ENCODE results near the gene RBBP8. TPM values are rescaled to one million over a fixed set of nuclear protein-coding genes. Genes with fewer than 3 reads are reported as not detected.

The RBBP8 gene
- total and polyA plus RNA-seq, 2 donors (not counting 3 experiments of a cell fraction or from before 2014, with no cell fraction given) = 3.0 to 13.5 TPM

GRCh38 chr18:22961156-22961555, 28.0 kb downstream of the RBBP8 start:
- Histone ChIP-seq H3K9me3 (replicated peaks; ENCODE audit: control insufficient read depth, insufficient read depth, low read length) (no peaks in the 10 kb centered on the region), H3K9ac (replicated peaks; ENCODE audit: extremely low read depth, insufficient read depth, low read length) (no peak overlapping the region), H3K4me2 (ENCODE audit: insufficient read depth, low read length) (no peak overlapping the region), H2AFZ (ENCODE audit: low read depth, low read length) (no peak overlapping the region), H3K27ac (ENCODE audit: insufficient read depth, low read depth, low read length) (no peak overlapping the region), H3K9me1 (replicated peaks; ENCODE audit: control insufficient read depth, extremely low read depth, insufficient read depth, low read length) (no peaks in the 10 kb centered on the region), H3K4me3 (replicated peaks in 1 of 3; ENCODE audit: insufficient read depth in 1 of 3, low read depth in 1 of 3, low read length in 3 of 3) (no peak overlapping the region), H3K79me2 (ENCODE audit: control insufficient read depth, insufficient read depth, low read length) (no peaks in the 10 kb centered on the region), H4K20me1 (replicated peaks; ENCODE audit: control insufficient read depth, extremely low read depth, insufficient read depth, low read length) (no peaks in the 10 kb centered on the region), H3K36me3 (ENCODE audit: control insufficient read depth in 2 of 2, extremely low read depth in 1 of 2, insufficient read depth in 2 of 2, low read length in 2 of 2) (no peaks in the 10 kb centered on the region), H3K27me3 (ENCODE audit: control insufficient read depth in 2 of 2, insufficient read depth in 2 of 2, low read length in 2 of 2) (no peaks in the 10 kb centered on the region), H3K4me1 (ENCODE audit: control insufficient read depth, extremely low read depth, insufficient read depth, low read length) (no peaks in the 10 kb centered on the region)
- FAIRE-seq (no peak), DNase-seq (ENCODE audit: low read depth, low spot score) (no peak)
- BruUV-seq (replicated peaks) = no TSS peak
- dilution Hi-C loops (cut with MboI; ENCODE audit: extremely low pct_ligation_motif_present, low sequenced_read_pairs) = no loop called here
- ChIA-PET POLR2A (no interaction called here), CTCF (interaction anchor here (0.9 to 2.1 kb wide), 8 partner anchors 8 to 36 kb away, joined by 3 to 6 read pairs (median 3); no protein-coding TSS in a partner anchor)
- TF ChIP-seq CTCF (IDR thresholded peaks at IDR 0.05; ENCODE audit: extremely low read depth in 1 of 2, insufficient read depth in 1 of 2, low read depth in 1 of 2, low read length in 2 of 2) = no peak
- no peak for TF ChIP-seq POLR2AphosphoS5 (IDR thresholded peaks at IDR 0.05; ENCODE audit: insufficient read depth, low read depth, low read length)
- no peak for TF ChIP-seq MAX (IDR thresholded peaks at IDR 0.05; ENCODE audit: insufficient read depth, insufficient read length)
- no peak for TF ChIP-seq GATA2 (IDR thresholded peaks at IDR 0.05; ENCODE audit: insufficient read depth, insufficient read length, low read depth, low read length)
- TF ChIP-seq EZH2 (IDR thresholded peaks at IDR 0.05; ENCODE audit: borderline replicate concordance, low read depth, low read length, severe bottlenecking) = no peak
- no peak for TF ChIP-seq POLR2A (IDR thresholded peaks at IDR 0.05; ENCODE audit: low read depth, low read length)
- no peak for TF ChIP-seq JUN (IDR thresholded peaks at IDR 0.05; ENCODE audit: borderline replicate concordance, insufficient read depth, insufficient read length, low read depth)
- TF ChIP-seq MYC (IDR thresholded peaks at IDR 0.05; ENCODE audit: low read depth, low read length) = no peak
- no peak for TF ChIP-seq FOS (IDR thresholded peaks at IDR 0.05; ENCODE audit: borderline replicate concordance, insufficient read depth, low read length)
- intact Hi-C loops (cut with micrococcal nuclease) = no loop called here
